ENCODE measurements around the gene PRSS1. TPM values are rescaled to one million over a fixed set of nuclear protein-coding genes. Genes with fewer than 3 reads are reported as not detected.
"Not testable (repeated sequence)": the region's sequence is repeated elsewhere in the genome, so short reads cannot be mapped to it uniquely, and the experiment has no call there.

The PRSS1 gene
- total RNA-seq, 6 donors from 2014 or later, result 9.8 to 20.6 TPM; not detected in 4

- 65 to 68% methylated on average over 4 of the region's 4 CpGs for WGBS, 2 donors
These were observed 24.9 kb downstream of the PRSS1 start for GRCh38 chr7:142773937-142774744.

GRCh38 chr7:142774826-142775225, 25.6 kb downstream of the PRSS1 start:
- DNase-seq (no peak), ATAC-seq (ENCODE audit: low FRiP score in 2 of 2) (no peak)
- TF ChIP-seq EP300 (IDR thresholded peaks at IDR 0.05) (no peak), POLR2AphosphoS5 (IDR thresholded peaks at IDR 0.05) (no peak), POLR2A (IDR thresholded peaks at IDR 0.05) (no peak)
- TF ChIP-seq, protein P1, sequence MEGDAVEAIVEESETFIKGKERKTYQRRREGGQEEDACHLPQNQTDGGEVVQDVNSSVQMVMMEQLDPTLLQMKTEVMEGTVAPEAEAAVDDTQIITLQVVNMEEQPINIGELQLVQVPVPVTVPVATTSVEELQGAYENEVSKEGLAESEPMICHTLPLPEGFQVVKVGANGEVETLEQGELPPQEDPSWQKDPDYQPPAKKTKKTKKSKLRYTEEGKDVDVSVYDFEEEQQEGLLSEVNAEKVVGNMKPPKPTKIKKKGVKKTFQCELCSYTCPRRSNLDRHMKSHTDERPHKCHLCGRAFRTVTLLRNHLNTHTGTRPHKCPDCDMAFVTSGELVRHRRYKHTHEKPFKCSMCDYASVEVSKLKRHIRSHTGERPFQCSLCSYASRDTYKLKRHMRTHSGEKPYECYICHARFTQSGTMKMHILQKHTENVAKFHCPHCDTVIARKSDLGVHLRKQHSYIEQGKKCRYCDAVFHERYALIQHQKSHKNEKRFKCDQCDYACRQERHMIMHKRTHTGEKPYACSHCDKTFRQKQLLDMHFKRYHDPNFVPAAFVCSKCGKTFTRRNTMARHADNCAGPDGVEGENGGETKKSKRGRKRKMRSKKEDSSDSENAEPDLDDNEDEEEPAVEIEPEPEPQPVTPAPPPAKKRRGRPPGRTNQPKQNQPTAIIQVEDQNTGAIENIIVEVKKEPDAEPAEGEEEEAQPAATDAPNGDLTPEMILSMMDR (IDR thresholded peaks at IDR 0.05), result no peak
- Histone ChIP-seq H3K36me3 (no peaks in the 10 kb centered on the region), H3K27ac (no peak overlapping the region), H3K9me3 (no peaks in the 10 kb centered on the region), H3K27me3 (no peaks in the 10 kb centered on the region), H3K4me3 (no peak overlapping the region), H3K4me1 (no peaks in the 10 kb centered on the region)
- WGBS, 2 donors, result 65 to 69% methylated on average over 8 of the region's 8 CpGs

More at GRCh38 chr7:142773937-142774744, 24.9 kb downstream of the PRSS1 start:
- DNase-seq, result no peak
- no peak for ATAC-seq (ENCODE audit: low FRiP score in 2 of 2)
- Histone ChIP-seq H3K27ac (no peak overlapping the region), H3K9me3 (no peaks in the 10 kb centered on the region), H3K27me3 (no peaks in the 10 kb centered on the region), H3K36me3 (no peaks in the 10 kb centered on the region), H3K4me1 (no peaks in the 10 kb centered on the region), H3K4me3 (no peak overlapping the region)
- TF ChIP-seq EP300 (IDR thresholded peaks at IDR 0.05), result no peak
- no peak for TF ChIP-seq POLR2A (IDR thresholded peaks at IDR 0.05)
- TF ChIP-seq, protein P1 (IDR thresholded peaks at IDR 0.05), result no peak
- no peak for TF ChIP-seq POLR2AphosphoS5 (IDR thresholded peaks at IDR 0.05)

DNA sequence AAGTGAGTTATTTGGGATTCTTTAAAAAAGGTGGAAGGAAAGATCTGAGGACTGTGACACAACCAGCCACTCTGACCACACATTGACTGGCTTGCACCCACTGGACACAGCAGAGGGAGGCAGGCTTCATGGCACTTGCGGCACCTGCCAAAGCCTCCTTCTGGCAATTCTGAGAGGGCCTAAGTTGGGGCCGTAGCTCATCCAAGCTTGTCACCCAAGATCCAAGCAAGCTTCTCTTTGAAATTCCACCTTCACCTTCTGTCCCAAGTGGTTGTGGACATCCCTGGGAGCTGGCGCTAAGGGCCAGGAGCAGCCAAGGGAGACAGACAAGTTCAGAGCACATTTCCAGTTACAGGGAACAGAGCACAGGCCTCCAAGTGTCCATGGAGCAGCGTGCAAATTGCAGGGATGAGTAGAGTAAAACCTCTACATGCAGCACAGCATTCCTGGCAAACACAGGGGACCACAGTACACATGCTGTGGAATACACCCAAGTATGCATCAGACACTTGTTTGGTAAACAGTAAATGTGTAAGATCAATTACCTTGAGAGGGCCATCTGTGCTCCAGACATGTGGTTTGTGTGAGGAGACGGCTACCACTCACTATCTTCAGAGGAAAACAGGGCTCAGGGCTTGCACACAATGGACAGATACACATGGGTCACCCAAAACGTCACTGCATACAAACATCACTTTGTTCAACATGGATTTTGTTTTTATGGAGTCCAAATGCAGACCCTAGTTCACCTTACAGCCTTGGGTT, 26.3 kb downstream of the PRSS1 start:
- not testable (repeated sequence) for H3K27me3 ChIP-seq; DNase-seq; H3K4me1 ChIP-seq; ATAC-seq (ENCODE audit: low FRiP score in 2 of 2); H3K36me3 ChIP-seq; H3K9me3 ChIP-seq; H3K4me3 ChIP-seq; H3K27ac ChIP-seq
- 16 to 77% methylated on average over 2 to 6 of the region's 6 CpGs for WGBS, 2 donors

GRCh38 chr7:142776206-142776844, 27.1 kb downstream of the PRSS1 start:
- Histone ChIP-seq H3K4me3 (no peak overlapping the region), H3K27me3 (no peaks in the 10 kb centered on the region), H3K9me3 (no peaks in the 10 kb centered on the region), H3K36me3 (no peaks in the 10 kb centered on the region), H3K4me1 (no peaks in the 10 kb centered on the region), H3K27ac (no peak overlapping the region)
- WGBS, 2 donors, result 68 to 72% methylated on average over 9 of the region's 9 CpGs
- no peak for TF ChIP-seq EP300 (IDR thresholded peaks at IDR 0.05)
- TF ChIP-seq POLR2AphosphoS5 (IDR thresholded peaks at IDR 0.05), result no peak
- no peak for DNase-seq
- ATAC-seq (ENCODE audit: low FRiP score in 2 of 2), result no peak

- H3K4me1 ChIP-seq; H3K36me3 ChIP-seq; H3K9me3 ChIP-seq; H3K27me3 ChIP-seq; H3K27ac ChIP-seq; H3K4me3 ChIP-seq; DNase-seq; ATAC-seq (ENCODE audit: low FRiP score in 2 of 2): not testable (repeated sequence)
- WGBS, 2 donors, result 94 to 100% methylated on average over 2 of the region's 2 CpGs
These were observed 27.6 kb downstream of the PRSS1 start for GRCh38 chr7:142776845-142777225.

DNA sequence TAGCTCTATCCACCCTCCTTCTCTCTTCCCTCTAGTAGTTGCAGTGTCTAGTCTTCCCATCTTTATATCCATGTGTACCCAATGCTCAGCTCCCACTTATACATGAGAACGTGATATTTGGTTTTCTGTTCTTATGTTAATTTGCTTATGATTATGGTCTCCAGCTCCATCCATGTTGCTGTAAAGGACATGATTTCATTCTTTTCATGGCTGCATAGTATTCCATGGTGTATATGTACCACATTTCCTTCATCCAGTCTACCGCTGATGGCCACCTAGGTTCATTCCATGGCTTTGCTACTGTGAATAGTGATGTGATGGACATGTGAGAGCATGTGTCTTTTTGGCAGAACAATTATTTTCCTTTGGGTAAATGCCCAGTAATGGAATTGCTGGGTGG, 28.0 kb downstream of the PRSS1 start:
- no peak for TF ChIP-seq EP300 (IDR thresholded peaks at IDR 0.05)
- TF ChIP-seq POLR2A (IDR thresholded peaks at IDR 0.05), result no peak
- no peak for TF ChIP-seq POLR2AphosphoS5 (IDR thresholded peaks at IDR 0.05)
- TF ChIP-seq, protein P1 (IDR thresholded peaks at IDR 0.05), result no peak
- no peaks in the 10 kb centered on the region for H3K36me3 ChIP-seq
- no peaks in the 10 kb centered on the region for H3K27me3 ChIP-seq
- no peak for DNase-seq
- WGBS, 2 donors, result 94 to 100% methylated on average over 2 of the region's 2 CpGs
- H3K27ac ChIP-seq, result no peak overlapping the region
- H3K4me1 ChIP-seq, result no peaks in the 10 kb centered on the region
- no peak for ATAC-seq (ENCODE audit: low FRiP score in 2 of 2)
- no peak overlapping the region for H3K4me3 ChIP-seq
- no peaks in the 10 kb centered on the region for H3K9me3 ChIP-seq

Data from upper lobe of left lung (tissue), 6 donors.